Measurements from ENCODE around the gene DIAPH2. TPM values are rescaled to one million over a fixed set of nuclear protein-coding genes. Genes with fewer than 3 reads are reported as not detected.

Gene DIAPH2
- total RNA-seq, 2 donors from 2014 or later, result 19.1 to 31.9 TPM

DNA sequence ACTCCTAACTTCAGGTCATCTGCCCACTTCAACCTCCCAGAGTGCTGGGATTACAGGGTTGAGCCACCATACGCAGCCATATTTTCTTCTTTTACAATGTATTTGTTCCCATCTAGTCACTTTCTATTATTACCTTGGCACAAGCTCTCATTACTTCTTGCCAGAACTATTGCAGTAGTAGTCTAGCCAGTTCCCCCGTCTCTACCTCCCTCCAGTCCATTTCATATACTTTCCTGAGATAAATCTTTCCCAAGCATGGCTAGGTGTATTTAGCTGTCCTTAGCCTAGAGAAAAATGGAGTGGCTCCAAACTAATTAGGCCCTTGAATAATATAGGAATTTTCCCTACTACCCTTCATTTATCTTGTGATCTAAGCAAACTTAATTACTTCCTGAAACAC, 611.3 kb downstream of the DIAPH2 start:
- no peak overlapping the region for H3K4me3 ChIP-seq
- no peak overlapping the region for H3K9ac ChIP-seq (ENCODE audit: low read depth in 2 of 2, low read length in 2 of 2)
- H3K4me1 ChIP-seq, result no peaks in the 10 kb centered on the region
- intact Hi-C loops (cut with DNase I), result no loop called here
- no peak overlapping the region for H3K27ac ChIP-seq
- no peaks in the 10 kb centered on the region for H3K9me3 ChIP-seq
- DNase-seq, result no peak
- TF ChIP-seq, protein P1, sequence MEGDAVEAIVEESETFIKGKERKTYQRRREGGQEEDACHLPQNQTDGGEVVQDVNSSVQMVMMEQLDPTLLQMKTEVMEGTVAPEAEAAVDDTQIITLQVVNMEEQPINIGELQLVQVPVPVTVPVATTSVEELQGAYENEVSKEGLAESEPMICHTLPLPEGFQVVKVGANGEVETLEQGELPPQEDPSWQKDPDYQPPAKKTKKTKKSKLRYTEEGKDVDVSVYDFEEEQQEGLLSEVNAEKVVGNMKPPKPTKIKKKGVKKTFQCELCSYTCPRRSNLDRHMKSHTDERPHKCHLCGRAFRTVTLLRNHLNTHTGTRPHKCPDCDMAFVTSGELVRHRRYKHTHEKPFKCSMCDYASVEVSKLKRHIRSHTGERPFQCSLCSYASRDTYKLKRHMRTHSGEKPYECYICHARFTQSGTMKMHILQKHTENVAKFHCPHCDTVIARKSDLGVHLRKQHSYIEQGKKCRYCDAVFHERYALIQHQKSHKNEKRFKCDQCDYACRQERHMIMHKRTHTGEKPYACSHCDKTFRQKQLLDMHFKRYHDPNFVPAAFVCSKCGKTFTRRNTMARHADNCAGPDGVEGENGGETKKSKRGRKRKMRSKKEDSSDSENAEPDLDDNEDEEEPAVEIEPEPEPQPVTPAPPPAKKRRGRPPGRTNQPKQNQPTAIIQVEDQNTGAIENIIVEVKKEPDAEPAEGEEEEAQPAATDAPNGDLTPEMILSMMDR (IDR thresholded peaks at IDR 0.05), result no peak
- no peaks in the 10 kb centered on the region for H3K36me3 ChIP-seq
- H3K27me3 ChIP-seq, result no peaks in the 10 kb centered on the region

DNA sequence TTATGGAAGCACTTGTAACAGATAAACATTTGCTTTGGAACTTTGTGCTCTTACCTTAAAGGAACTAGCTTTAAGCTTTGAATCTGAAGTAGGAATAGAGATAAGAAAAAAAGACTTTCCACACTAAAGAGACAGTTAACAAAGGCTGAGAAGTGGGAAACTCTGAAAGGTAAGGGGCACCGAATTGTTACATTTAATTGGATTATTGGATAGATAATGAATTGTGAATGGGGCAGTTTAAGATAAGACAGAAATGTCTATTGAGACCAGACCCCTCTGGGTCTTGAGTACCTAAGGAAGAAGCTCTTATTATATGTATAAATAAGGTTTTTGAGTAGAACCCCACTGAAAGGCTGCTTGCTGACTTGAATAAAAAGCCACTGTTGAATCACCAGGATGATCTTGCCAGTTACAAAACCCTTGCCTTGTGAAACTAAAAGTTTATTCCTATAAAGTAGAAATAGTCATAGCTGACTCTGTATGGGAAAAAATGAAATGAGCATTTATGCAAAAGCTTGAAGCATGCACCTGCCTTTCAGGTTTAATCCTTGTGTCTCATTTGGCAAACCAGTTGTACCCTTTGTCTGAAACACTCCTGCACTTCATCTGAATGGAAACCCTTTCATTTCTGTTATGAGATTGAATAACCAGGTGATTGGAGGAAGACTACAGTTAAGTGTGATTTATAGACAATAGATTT, 622.3 kb downstream of the DIAPH2 start:
- Histone ChIP-seq H3K4me1 (no peaks in the 10 kb centered on the region), H3K27me3 (no peaks in the 10 kb centered on the region), H3K4me3 (no peak overlapping the region), H3K36me3 (no peaks in the 10 kb centered on the region), H3K9me3 (no peaks in the 10 kb centered on the region), H3K27ac (no peak overlapping the region), H3K9ac (ENCODE audit: low read depth in 2 of 2, low read length in 2 of 2) (no peak overlapping the region)
- TF ChIP-seq, protein P1 (IDR thresholded peaks at IDR 0.05), result no peak
- intact Hi-C loops (cut with DNase I), result no loop called here
- DNase-seq, result no peak

DNA sequence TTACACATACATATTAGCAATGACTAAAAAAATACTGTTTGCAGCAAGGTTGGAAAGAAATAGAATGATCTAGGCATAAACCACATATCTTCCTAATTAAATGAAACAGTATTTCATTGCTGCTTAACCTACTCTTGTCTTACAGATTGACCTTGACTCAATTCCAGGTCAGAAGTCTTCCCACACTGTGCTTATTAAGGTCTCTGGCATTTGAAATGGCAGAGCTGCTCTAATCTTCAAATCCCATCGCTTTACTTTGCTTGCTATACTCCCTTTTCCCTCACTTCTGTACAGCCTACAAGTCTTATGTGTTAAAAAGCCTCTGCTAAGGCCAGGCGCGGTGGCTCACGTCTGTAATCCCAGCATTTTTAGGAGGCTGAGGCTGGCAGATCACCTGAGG, 623.5 kb downstream of the DIAPH2 start:
- DNase-seq, result no peak
- Histone ChIP-seq H3K27ac (no peak overlapping the region), H3K9ac (ENCODE audit: low read depth in 2 of 2, low read length in 2 of 2) (no peak overlapping the region), H3K4me1 (no peaks in the 10 kb centered on the region), H3K36me3 (no peaks in the 10 kb centered on the region), H3K27me3 (no peaks in the 10 kb centered on the region), H3K4me3 (no peak overlapping the region), H3K9me3 (no peaks in the 10 kb centered on the region)
- TF ChIP-seq, protein P1 (IDR thresholded peaks at IDR 0.05), result no peak
- intact Hi-C loops (cut with DNase I), result no loop called here

DNA sequence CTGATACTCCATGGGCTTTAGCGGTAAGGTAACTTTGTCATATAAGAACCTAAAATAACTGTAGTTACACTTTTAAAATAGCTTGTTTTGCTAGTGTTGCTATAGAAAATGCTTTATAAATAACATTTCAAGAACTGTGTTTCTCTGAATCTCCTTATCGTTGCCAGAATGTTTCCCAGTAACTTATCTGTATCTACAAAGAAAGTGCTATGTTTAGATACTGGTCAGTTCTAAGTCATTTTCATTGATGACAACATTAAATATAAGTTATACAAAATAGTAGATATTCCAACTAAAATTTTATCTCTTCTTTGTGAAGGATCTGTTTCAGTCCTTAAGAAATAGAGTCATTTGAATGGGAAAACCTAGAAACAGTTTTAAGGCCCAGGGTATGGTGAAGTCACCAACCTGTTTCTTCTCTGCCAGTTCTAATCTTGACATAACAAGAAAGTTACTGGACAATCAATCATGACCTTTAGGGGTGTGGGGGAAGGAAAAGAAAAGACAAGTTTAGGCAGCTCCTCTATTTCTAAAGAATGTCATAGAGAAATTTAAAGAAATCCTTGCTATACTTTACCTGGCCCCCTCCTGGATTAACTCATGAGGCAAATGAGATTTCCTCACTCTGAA, 625.0 kb downstream of the DIAPH2 start:
- Histone ChIP-seq H3K27ac (no peak overlapping the region), H3K27me3 (no peaks in the 10 kb centered on the region), H3K9ac (ENCODE audit: low read depth in 2 of 2, low read length in 2 of 2) (no peak overlapping the region), H3K4me1 (no peaks in the 10 kb centered on the region), H3K9me3 (no peaks in the 10 kb centered on the region), H3K36me3 (no peaks in the 10 kb centered on the region), H3K4me3 (no peak overlapping the region)
- intact Hi-C loops (cut with DNase I), result no loop called here
- DNase-seq, result no peak
- TF ChIP-seq, protein P1 (IDR thresholded peaks at IDR 0.05), result no peak

DNA sequence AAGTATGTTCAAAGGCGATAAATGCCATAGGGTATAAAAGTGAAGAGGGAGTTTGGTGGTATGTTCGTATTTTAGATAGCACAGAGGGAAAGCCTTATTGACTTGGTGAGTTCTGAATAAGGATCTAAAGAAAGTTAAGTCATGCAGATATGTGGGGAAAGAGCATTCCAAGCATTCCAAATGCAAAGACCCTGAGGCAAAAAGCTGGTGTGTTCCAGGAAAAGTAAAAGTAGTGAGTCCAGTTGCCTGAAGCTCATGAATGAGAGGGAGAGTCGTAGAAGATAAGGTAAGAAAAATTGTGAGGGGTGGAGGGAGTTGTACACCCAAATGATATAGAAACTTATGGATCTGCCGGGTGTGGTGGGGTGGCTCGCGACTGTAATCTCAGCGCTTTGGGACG, 625.7 kb downstream of the DIAPH2 start:
- H3K4me1 ChIP-seq, result no peaks in the 10 kb centered on the region
- intact Hi-C loops (cut with DNase I), result no loop called here
- no peak for DNase-seq
- no peak overlapping the region for H3K4me3 ChIP-seq
- no peaks in the 10 kb centered on the region for H3K36me3 ChIP-seq
- no peaks in the 10 kb centered on the region for H3K27me3 ChIP-seq
- no peak overlapping the region for H3K27ac ChIP-seq
- no peak overlapping the region for H3K9ac ChIP-seq (ENCODE audit: low read depth in 2 of 2, low read length in 2 of 2)
- TF ChIP-seq, protein P1 (IDR thresholded peaks at IDR 0.05), result no peak
- no peaks in the 10 kb centered on the region for H3K9me3 ChIP-seq
